Activated T-cell treated with anti-CD3 and anti-CD28 coated beads for 4 hours (primary cell): ENCODE results near the gene FAM217A.

Experiments
- DNase-seq: peaks from one replicate; pipeline ENCODE4 v3.0.0-alpha.2; 2020

The FAM217A gene

GRCh38 chr6:4084444-4085331 is 5.8 kb upstream of the FAM217A start:
- no peak for DNase-seq

GRCh38 chr6:4074478-4075235 is 4.3 kb downstream of the FAM217A start:
- no peak for DNase-seq

- DNase-seq: no peak
These were observed 7.6 kb downstream of the FAM217A start for GRCh38 chr6:4071330-4071729.

- no peak for DNase-seq
These were observed 9.7 kb downstream of the FAM217A start for GRCh38 chr6:4069199-4069598.

- DNase-seq: no peak
These were observed 11.3 kb downstream of the FAM217A start for GRCh38 chr6:4067673-4068072.

- DNase-seq: no peak
These were observed 12.7 kb downstream of the FAM217A start for GRCh38 chr6:4066029-4066755.

- DNase-seq: peak; percentile 38
These were observed 19.7 kb downstream of the FAM217A start for GRCh38 chr6:4059115-4059777.

- no peak for DNase-seq
These were observed 21.9 kb downstream of the FAM217A start for GRCh38 chr6:4057036-4057435.

GRCh38 chr6:4055420-4056041 is 23.4 kb downstream of the FAM217A start:
- no peak for DNase-seq

GRCh38 chr6:4049246-4049645 is 29.7 kb downstream of the FAM217A start:
- no peak for DNase-seq

GRCh38 chr6:4041480-4041879 is 37.5 kb downstream of the FAM217A start:
- DNase-seq: no peak

- no peak for DNase-seq
These were observed 39.6 kb downstream of the FAM217A start for GRCh38 chr6:4039348-4039747.

- DNase-seq: no peak
These were observed 42.4 kb downstream of the FAM217A start for GRCh38 chr6:4036581-4036980.

GRCh38 chr6:4032475-4032874 is 46.5 kb downstream of the FAM217A start:
- no peak for DNase-seq

- no peak for DNase-seq
These were observed 47.5 kb downstream of the FAM217A start for GRCh38 chr6:4031442-4031841.

- no peak for DNase-seq
These were observed 48.3 kb downstream of the FAM217A start for GRCh38 chr6:4030669-4031068.

GRCh38 chr6:4029687-4030086 is 49.2 kb downstream of the FAM217A start:
- no peak for DNase-seq

- no peak for DNase-seq
These were observed 50.9 kb downstream of the FAM217A start for GRCh38 chr6:4028051-4028450.

GRCh38 chr6:4025681-4026080 is 53.3 kb downstream of the FAM217A start:
- no peak for DNase-seq

GRCh38 chr6:4023240-4023639 is 55.7 kb downstream of the FAM217A start:
- no peak for DNase-seq

- DNase-seq: no peak
These were observed 56.9 kb downstream of the FAM217A start for GRCh38 chr6:4021854-4022695.
